NCI-H1092 (cell line): ENCODE results near the gene CAPN2.
"Not testable (repeated sequence)": the region's sequence is repeated elsewhere in the genome, so short reads cannot be mapped to it uniquely, and the experiment has no call there.

ENCODE experiments used
- DNase-seq: peaks from one replicate; lab custom pipeline; 2025; lab: John Stamatoyannopoulos, UW

Gene CAPN2

GRCh38 chr1:223792046-223792445 lies 79.7 kb downstream of the CAPN2 start:
- DNase-seq: no peak

GRCh38 chr1:223793716-223794115 lies 81.4 kb downstream of the CAPN2 start:
- DNase-seq: no peak

GRCh38 chr1:223794136-223794880 lies 82.0 kb downstream of the CAPN2 start:
- no peak for DNase-seq

GRCh38 chr1:223796210-223796609 lies 83.9 kb downstream of the CAPN2 start:
- no peak for DNase-seq

- no peak for DNase-seq
Measured at GRCh38 chr1:223802032-223802431, 89.7 kb downstream of the CAPN2 start.

GRCh38 chr1:223802602-223803001 lies 90.3 kb downstream of the CAPN2 start:
- no peak for DNase-seq

GRCh38 chr1:223803211-223803610 lies 90.9 kb downstream of the CAPN2 start:
- DNase-seq: no peak

- DNase-seq: not testable (repeated sequence)
Measured at GRCh38 chr1:223809905-223810304, 97.6 kb downstream of the CAPN2 start.

- no peak for DNase-seq
Measured at GRCh38 chr1:223810586-223810985, 98.2 kb downstream of the CAPN2 start.

GRCh38 chr1:223811634-223812101 lies 99.3 kb downstream of the CAPN2 start:
- DNase-seq: peak; percentile 6

- no peak for DNase-seq
Measured at GRCh38 chr1:223813645-223814044, 101.3 kb downstream of the CAPN2 start.

- DNase-seq: no peak
Measured at GRCh38 chr1:223815020-223815853, 102.9 kb downstream of the CAPN2 start.

- DNase-seq: no peak
Measured at GRCh38 chr1:223815865-223816264, 103.5 kb downstream of the CAPN2 start.

- DNase-seq: not testable (repeated sequence)
Measured at GRCh38 chr1:223817265-223817664, 104.9 kb downstream of the CAPN2 start.

GRCh38 chr1:223819730-223820514 lies 107.6 kb downstream of the CAPN2 start:
- no peak for DNase-seq

GRCh38 chr1:223820515-223820858 lies 108.1 kb downstream of the CAPN2 start:
- DNase-seq: no peak

GRCh38 chr1:223820971-223821370 lies 108.6 kb downstream of the CAPN2 start:
- DNase-seq: no peak

GRCh38 chr1:223824287-223824686 lies 111.9 kb downstream of the CAPN2 start:
- no peak for DNase-seq

- DNase-seq: no peak
Measured at GRCh38 chr1:223824712-223825111, 112.4 kb downstream of the CAPN2 start.
